H1 (cell line): ENCODE measurements around the gene ZNF652. TPM values are rescaled to one million over a fixed set of nuclear protein-coding genes. Genes with fewer than 3 reads are reported as not detected.

Experiments
- MAFK ChIP-seq: IDR thresholded peaks from 2 replicates; pipeline ENCODE4 v1.6.1; 2012; ENCODE audit warnings: low read depth, mild to moderate bottlenecking, improper control_type of control experiment, low read length
- SIX5 ChIP-seq: IDR thresholded peaks from 2 replicates; pipeline ENCODE4 v1.6.1; 2011; ENCODE audit warnings: mild to moderate bottlenecking, low read depth, low read length
- TEAD4 ChIP-seq: IDR thresholded peaks from 2 replicates; pipeline ENCODE4 v1.6.1; 2012; ENCODE audit warnings: low read depth, low read length, inconsistent platforms, mixed read lengths
- polyA plus RNA-seq, 7 experiments: library from polyadenylated mRNA; depleted of rRNA in 3 of 7; stranded (reverse) in 5 of 7; unstranded in 2 of 7; fragments of >200 nt in 5 of 7; fragments of 200-250 nt in 2 of 7; gene quantifications; 1 replicate in 5 of 7; 2 replicates in 1 of 7; 4 replicates in 1 of 7; pipeline versions ENCODE4 v1.2.1 to v1.2.3, GENCODE V29; 2011 to 2013; ENCODE audit warnings: missing spikeins in 2 of 7, mixed read lengths in 2 of 7
- total RNA-seq: library from RNA; stranded (reverse); fragmentation: NEBNext Ultra II Directional; extraction: Animal tissue kit (Norgen Biotek cat#: 25700); gene quantifications from 2 replicates; pipeline ENCODE4 v1.2.1, GENCODE V29; 2021
- TF ChIP-seq, protein P1 (sequence below): IDR thresholded peaks from 2 replicates; pipeline ENCODE4 v1.6.1; 2012; ENCODE audit warnings: inconsistent platforms

ZNF652 gene
- total and polyA plus RNA-seq, 2 of the 8 experiments (the other 6 are each of a cell fraction or from before 2014, with no cell fraction given): 13.5 to 39.6 TPM

DNA sequence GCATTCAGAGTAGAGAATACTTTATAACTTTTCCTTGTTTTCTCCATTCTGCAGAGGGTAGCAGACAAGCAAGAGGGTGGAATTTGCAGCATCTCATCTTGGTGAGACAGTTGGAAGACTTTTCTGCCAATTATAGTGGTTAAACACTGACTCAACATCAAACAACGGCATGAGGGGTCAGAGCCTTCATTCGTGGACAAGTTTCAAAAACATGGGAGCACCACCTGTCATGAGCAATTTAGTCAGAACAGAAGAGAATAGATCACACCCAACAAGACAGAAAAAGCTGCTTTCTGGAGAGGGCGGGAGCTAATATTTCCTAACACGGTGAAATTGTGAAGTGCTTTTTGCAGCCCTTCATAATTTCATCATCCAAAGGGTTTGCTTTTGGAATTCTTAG, 17.9 kb upstream of the ZNF652 start (continued):
- TF ChIP-seq, protein P1, sequence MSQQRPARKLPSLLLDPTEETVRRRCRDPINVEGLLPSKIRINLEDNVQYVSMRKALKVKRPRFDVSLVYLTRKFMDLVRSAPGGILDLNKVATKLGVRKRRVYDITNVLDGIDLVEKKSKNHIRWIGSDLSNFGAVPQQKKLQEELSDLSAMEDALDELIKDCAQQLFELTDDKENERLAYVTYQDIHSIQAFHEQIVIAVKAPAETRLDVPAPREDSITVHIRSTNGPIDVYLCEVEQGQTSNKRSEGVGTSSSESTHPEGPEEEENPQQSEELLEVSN: no peak
- TF ChIP-seq TEAD4 (no peak), MAFK (no peak), SIX5 (no peak)
- TF ChIP-seq, all 59 proteins: peak for 0
